Activated CD4-positive, alpha-beta T cell treated with anti-CD3 and anti-CD28 coated beads, Interleukin-2, amount 10 ng/mL, durations not matched to agents 7 days and 5 days (primary cell): ENCODE results near the gene HBD. TPM values are rescaled to one million over a fixed set of nuclear protein-coding genes. Genes with fewer than 3 reads are reported as not detected.

Experiments
- CTCF ChIA-PET: fragments of 350-600 bp; sonication (Branson Sonifier 250); formaldehyde crosslinking; loops from one replicate; lab custom pipeline; 2021; ENCODE audit warnings: antibody characterized with exemption; lab: Charles Lee
- POLR2A ChIA-PET: fragments of 350-600 bp; sonication (Branson Sonifier 250); formaldehyde crosslinking; loops from one replicate; lab custom pipeline; 2021; ENCODE audit warnings: antibody characterized with exemption; lab: Charles Lee
- DNase-seq: peaks from one replicate; pipeline ENCODE4 v3.0.0-alpha.2; 2020
- H3K27ac Mint-ChIP-seq: one replicate; pipeline ENCODE4 v1.8.0; 2021; ENCODE audit warnings: mild to moderate bottlenecking, moderate library complexity, mixed read lengths
- H3K27me3 Mint-ChIP-seq: one replicate; pipeline ENCODE4 v1.8.0; 2021; ENCODE audit warnings: mixed read lengths
- H3K36me3 Mint-ChIP-seq: one replicate; pipeline ENCODE4 v1.8.0; 2021; ENCODE audit warnings: low read depth, mixed read lengths
- H3K4me1 Mint-ChIP-seq: one replicate; pipeline ENCODE4 v1.8.0; 2021; ENCODE audit warnings: mixed read lengths
- H3K4me3 Mint-ChIP-seq: one replicate; pipeline ENCODE4 v1.8.0; 2021; ENCODE audit warnings: mild to moderate bottlenecking, moderate library complexity, mixed read lengths
- H3K9me3 Mint-ChIP-seq: one replicate; pipeline ENCODE4 v1.8.0; 2021; ENCODE audit warnings: mixed read lengths
- total RNA-seq, 2 experiments: library from RNA; stranded (reverse); gene quantifications; one replicate each; pipeline ENCODE4 v1.2.3, GENCODE V29; 2021

The HBD gene
- total RNA-seq = not detected

DNA sequence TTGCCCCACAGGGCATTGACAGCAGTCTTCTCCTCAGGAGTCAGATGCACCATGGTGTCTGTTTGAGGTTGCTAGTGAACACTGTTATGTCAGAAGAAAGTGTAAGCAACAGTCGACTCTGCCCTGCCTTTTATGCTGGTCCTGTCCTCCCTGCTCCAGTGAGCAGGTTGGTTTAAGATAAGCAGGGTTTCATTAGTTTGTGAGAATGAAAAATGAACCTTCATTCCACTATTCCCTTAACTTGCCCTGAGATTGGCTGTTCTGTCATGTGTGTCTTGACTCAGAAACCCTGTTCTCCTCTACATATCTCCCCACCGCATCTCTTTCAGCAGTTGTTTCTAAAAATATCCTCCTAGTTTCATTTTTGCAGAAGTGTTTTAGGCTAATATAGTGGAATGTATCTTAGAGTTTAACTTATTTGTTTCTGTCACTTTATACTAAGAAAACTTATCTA is at the start of gene HBD:
Gene HBD, minus strand, starts transcription at position 103 of the 454 bp plus-strand sequence. Its CDS starts 50 bp downstream, at position 53.
- H3K4me3 Mint-ChIP-seq = no peak within 1 kb of the TSS
- POLR2A ChIA-PET = no interaction called here
- peaks cover 4% of the 10 kb centered on the region for H3K4me1 Mint-ChIP-seq
- no peaks in the 10 kb centered on the region for H3K36me3 Mint-ChIP-seq
- no peaks in the 10 kb centered on the region for H3K9me3 Mint-ChIP-seq
- H3K27me3 Mint-ChIP-seq = peaks cover 14% of the 10 kb centered on the region
- CTCF ChIA-PET = no interaction called here
- H3K27ac Mint-ChIP-seq = no peak within 1 kb of the TSS
- DNase-seq = no peak

DNA sequence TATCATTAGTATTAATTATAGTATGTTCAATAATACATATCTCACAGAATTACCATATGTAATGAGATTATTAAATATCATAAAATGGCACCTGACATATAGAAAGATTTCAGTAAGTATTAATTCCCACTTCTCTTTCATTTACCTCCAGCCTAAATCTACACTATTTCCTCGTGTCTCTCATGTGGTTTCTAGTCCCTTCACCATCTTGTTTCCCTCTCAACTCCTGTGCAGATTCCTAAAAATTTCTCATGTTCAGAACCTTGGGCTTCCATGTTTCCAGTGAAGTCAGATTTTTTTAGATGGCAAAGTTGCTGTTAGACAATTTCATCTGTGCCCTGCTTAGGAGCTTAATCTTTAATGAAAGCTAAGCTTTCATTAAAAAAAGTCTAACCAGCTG is 49.6 kb upstream of the HBD start:
- ChIA-PET POLR2A (no interaction called here), CTCF (interaction anchor here (0.6 kb wide), 1 partner anchor 150 kb away, joined by 3 read pairs; no protein-coding TSS in a partner anchor)
- Mint-ChIP-seq H3K4me3 (no peak overlapping the region), H3K36me3 (no peaks in the 10 kb centered on the region), H3K9me3 (no peaks in the 10 kb centered on the region), H3K4me1 (peaks cover 4% of the 10 kb centered on the region), H3K27ac (no peak overlapping the region), H3K27me3 (no peaks in the 10 kb centered on the region)
- no peak for DNase-seq

DNA sequence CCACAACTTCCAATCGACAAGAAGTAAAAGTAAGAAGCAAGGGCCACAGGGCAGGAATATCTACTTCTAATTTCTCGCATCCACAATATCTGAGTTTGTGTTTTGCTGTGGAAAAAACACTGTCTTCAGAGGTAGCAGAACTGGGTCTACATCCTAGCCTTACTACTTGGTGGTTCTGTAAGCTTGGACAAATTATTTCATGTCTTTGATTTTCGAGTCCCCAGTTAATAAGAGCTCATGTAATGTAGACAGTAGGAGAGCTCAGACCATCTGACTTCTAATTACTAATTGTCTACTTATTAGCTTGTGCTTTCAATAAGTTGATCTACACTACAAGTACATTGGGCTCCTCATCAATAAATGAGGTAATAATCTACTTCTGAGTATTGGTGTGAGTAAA is 48.8 kb upstream of the HBD start:
- Mint-ChIP-seq H3K36me3 (no peaks in the 10 kb centered on the region), H3K27me3 (no peaks in the 10 kb centered on the region), H3K4me1 (peaks cover 4% of the 10 kb centered on the region), H3K4me3 (no peak overlapping the region), H3K9me3 (no peaks in the 10 kb centered on the region), H3K27ac (no peak overlapping the region)
- POLR2A ChIA-PET = no interaction called here
- DNase-seq = no peak
- CTCF ChIA-PET = no interaction called here

DNA sequence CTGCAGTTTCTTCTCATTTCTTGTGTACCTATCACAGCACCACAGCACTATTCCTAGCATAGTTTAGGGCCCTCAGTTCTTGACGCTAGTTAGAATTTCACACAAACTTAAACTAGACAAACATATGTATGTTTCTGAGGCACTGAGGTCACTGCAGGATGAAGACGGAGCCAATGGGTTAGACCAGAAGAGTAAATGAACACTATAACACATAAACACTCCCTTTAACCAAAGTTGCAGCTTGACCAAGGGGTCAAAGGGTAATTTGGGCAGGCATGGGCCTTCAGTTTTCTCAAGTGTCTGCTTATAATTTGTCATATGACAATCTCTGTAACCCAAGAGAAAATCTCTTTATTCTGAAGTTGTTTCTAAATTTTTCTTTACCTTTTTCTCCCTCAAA is 48.3 kb upstream of the HBD start:
- H3K27ac Mint-ChIP-seq = no peak overlapping the region
- CTCF ChIA-PET = no interaction called here
- H3K27me3 Mint-ChIP-seq = no peaks in the 10 kb centered on the region
- H3K9me3 Mint-ChIP-seq = no peaks in the 10 kb centered on the region
- peaks cover 4% of the 10 kb centered on the region for H3K4me1 Mint-ChIP-seq
- no peak for DNase-seq
- POLR2A ChIA-PET = no interaction called here
- H3K4me3 Mint-ChIP-seq = no peak overlapping the region
- no peaks in the 10 kb centered on the region for H3K36me3 Mint-ChIP-seq

DNA sequence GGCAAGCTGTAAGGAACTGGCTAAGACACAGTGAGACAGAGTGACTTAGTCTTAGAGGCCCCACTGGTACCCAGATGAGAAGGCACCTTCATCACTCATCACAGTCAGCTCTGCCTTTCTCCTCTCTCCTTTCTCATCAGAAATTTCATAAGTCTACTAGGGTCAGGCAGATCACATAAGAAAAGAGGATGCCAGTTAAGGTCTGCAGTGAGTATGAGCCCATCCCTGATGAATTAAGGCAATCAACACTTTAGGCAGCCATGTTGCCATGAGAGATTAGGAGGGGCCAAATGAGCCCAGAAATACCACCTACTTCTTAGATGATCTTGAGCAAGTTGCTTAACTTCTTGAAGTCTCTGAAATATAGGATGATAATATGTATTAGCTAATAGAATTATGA is 47.3 kb upstream of the HBD start:
- POLR2A ChIA-PET = no interaction called here
- no peak for DNase-seq
- H3K27me3 Mint-ChIP-seq = no peaks in the 10 kb centered on the region

DNA sequence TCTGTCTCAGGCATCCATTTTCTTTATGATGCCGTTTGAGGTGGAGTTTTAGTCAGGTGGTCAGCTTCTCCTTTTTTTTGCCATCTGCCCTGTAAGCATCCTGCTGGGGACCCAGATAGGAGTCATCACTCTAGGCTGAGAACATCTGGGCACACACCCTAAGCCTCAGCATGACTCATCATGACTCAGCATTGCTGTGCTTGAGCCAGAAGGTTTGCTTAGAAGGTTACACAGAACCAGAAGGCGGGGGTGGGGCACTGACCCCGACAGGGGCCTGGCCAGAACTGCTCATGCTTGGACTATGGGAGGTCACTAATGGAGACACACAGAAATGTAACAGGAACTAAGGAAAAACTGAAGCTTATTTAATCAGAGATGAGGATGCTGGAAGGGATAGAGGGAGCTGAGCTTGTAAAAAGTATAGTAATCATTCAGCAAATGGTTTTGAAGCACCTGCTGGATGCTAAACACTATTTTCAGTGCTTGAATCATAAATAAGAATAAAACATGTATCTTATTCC is 46.4 kb upstream of the HBD start:
- ChIA-PET POLR2A (no interaction called here), CTCF (no interaction called here)
- no peaks in the 10 kb centered on the region for H3K36me3 Mint-ChIP-seq
- no peak overlapping the region for H3K4me3 Mint-ChIP-seq
- no peaks in the 10 kb centered on the region for H3K27me3 Mint-ChIP-seq
- H3K4me1 Mint-ChIP-seq = peaks cover 4% of the 10 kb centered on the region
- DNase-seq = peak; percentile 12
- no peak overlapping the region for H3K27ac Mint-ChIP-seq
- no peaks in the 10 kb centered on the region for H3K9me3 Mint-ChIP-seq

More for the DNA sequence above, 47.3 kb upstream of the HBD start:
- Mint-ChIP-seq H3K9me3 (no peaks in the 10 kb centered on the region), H3K4me1 (peaks cover 4% of the 10 kb centered on the region), H3K27ac (no peak overlapping the region), H3K36me3 (no peaks in the 10 kb centered on the region), H3K4me3 (no peak overlapping the region)
- CTCF ChIA-PET = no interaction called here

DNA sequence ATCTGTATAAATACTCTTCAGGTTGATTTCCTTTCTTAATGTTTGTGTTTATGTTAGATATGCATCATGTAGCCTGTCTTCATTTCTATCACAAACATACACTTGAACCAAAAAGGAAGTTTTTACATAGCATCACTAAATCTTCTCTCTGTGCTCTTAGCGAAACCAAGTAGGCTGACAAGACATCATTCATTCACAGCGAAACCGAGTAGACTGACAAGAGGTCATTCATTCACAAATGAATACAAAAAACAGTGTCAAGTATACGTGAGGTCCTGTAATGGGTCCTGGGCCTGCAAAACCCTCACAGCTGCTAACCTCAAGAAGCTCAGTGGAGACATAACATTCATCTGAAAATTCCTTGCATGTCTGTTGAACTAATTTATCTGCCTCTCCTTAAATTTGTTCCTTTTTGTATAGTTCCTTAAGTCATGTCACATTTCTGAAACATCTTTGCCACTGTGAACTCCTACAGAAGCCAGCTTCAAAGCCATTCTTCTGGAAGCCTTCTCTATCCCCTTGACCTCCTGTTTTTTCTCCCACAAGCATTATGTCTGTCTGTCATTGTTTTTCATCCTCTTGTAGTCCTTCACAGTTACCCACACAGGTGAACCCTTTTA is 45.3 kb upstream of the HBD start:
- POLR2A ChIA-PET = no interaction called here
- Mint-ChIP-seq H3K27me3 (no peaks in the 10 kb centered on the region), H3K9me3 (no peaks in the 10 kb centered on the region), H3K4me3 (no peak overlapping the region), H3K4me1 (peaks cover 4% of the 10 kb centered on the region), H3K27ac (no peak overlapping the region), H3K36me3 (no peaks in the 10 kb centered on the region)
- CTCF ChIA-PET = no interaction called here
- DNase-seq = no peak

DNA sequence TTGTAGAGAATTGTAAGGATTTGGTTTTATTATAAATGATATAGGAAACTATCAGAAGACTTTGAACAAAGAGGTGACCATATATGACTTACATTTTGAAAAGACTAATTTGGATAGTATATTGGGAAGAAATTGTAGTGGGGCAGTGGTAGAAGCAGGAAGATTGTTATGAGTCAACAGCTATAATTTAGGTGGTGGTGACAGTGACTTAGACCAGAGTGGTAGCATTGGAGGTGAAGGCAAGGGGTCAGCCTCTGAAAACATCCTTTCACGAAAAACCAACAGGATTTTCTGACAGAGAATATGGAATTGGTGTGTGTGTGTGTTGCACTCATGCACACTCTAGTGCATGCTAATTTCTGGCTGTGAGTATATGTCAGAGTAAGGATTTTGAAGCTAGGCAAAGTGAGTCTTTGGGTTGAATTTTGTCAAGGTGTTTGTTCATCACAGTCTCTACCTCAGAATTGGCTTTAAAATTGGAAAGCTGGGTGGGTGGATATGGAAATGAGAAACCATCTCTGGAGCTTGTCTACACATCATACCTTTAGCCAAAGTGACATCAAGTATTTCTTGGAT is 43.6 kb upstream of the HBD start:
- ChIA-PET POLR2A (no interaction called here), CTCF (interaction anchor here (0.5 kb wide), 1 partner anchor 81 kb away, joined by 4 read pairs; no protein-coding TSS in a partner anchor)
- H3K36me3 Mint-ChIP-seq = no peaks in the 10 kb centered on the region
- peaks cover 4% of the 10 kb centered on the region for H3K4me1 Mint-ChIP-seq
- no peak for DNase-seq
- H3K27ac Mint-ChIP-seq = no peak overlapping the region
- no peaks in the 10 kb centered on the region for H3K9me3 Mint-ChIP-seq
- H3K27me3 Mint-ChIP-seq = no peaks in the 10 kb centered on the region
- no peak overlapping the region for H3K4me3 Mint-ChIP-seq

DNA sequence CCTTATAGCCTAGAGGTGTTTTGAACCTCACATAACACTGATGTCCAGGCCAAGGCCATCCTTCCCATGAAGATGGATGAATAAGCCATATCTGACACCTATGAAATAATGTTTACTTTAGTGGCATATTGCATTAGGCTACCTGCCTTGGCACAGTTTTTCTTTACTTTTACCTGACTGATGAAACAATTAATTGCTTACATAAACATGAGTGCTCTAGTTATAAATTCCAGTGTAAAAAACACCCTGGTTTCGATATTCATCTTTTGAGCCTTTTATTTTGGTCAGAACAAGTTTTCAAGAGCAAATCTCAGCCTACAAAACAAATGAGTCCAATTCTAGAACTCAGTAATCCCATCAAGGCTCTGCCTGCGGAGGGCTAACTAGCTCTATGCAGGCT is 42.4 kb upstream of the HBD start:
- H3K4me1 Mint-ChIP-seq = peaks cover 4% of the 10 kb centered on the region
- CTCF ChIA-PET = no interaction called here
- no peaks in the 10 kb centered on the region for H3K27me3 Mint-ChIP-seq
- H3K4me3 Mint-ChIP-seq = no peak overlapping the region
- POLR2A ChIA-PET = no interaction called here
- H3K9me3 Mint-ChIP-seq = no peaks in the 10 kb centered on the region
- no peak for DNase-seq
- H3K27ac Mint-ChIP-seq = no peak overlapping the region
- H3K36me3 Mint-ChIP-seq = no peaks in the 10 kb centered on the region

DNA sequence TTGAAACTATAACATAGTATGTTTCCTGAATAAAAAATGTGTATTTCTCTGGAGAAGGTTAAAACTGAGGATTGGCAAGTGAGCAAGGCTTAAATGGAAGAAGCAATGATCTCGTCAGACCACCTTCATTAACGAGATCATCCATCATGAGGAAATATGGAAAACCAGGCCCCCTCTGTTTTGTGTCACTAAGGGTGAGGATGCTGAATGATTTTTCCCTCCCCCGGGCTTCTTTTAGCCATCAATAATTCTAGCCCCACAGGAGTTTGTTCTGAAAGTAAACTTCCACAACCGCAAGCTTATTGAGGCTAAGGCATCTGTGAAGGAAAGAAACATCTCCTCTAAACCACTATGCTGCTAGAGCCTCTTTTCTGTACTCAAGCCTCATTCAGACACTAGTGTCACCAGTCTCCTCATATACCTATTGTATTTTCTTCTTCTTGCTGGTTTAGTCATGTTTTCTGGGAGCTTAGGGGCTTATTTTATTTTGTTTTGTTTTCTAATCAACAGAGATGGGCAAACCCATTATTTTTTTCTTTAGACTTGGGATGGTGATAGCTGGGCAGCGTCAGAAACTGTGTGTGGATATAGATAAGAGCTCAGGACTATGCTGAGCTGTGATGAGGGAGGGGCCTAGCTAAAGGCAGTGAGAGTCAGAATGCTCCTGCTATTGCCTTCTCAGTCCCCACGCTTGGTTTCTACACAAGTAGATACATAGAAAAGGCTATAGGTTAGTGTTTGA is 41.3 kb upstream of the HBD start:
- Mint-ChIP-seq H3K9me3 (no peaks in the 10 kb centered on the region), H3K27me3 (no peaks in the 10 kb centered on the region), H3K4me1 (peaks cover 1% of the 10 kb centered on the region), H3K36me3 (no peaks in the 10 kb centered on the region), H3K4me3 (no peak overlapping the region), H3K27ac (no peak overlapping the region)
- ChIA-PET POLR2A (no interaction called here), CTCF (no interaction called here)
- DNase-seq = no peak

DNA sequence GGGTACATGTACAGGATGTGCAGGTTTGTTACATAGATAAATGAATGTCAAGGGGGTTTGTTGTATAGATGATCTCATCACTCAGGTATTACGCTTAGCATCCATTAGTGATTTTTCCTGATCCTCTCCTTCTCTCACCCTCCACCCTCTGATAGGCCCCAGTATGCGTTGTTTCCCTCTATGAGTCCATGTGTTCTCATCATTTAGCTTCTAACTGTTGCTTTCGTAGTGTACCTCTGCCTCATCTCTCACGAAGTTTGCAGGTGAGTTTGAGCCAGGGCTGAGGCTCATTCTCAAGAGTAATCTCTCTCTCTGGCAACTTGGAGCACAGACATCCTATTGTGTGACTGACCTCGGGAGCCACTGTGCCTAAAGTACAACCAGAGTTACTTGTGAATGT is 40.1 kb upstream of the HBD start:
- no peak overlapping the region for H3K4me3 Mint-ChIP-seq
- ChIA-PET POLR2A (no interaction called here), CTCF (no interaction called here)
- H3K9me3 Mint-ChIP-seq = no peaks in the 10 kb centered on the region
- no peaks in the 10 kb centered on the region for H3K36me3 Mint-ChIP-seq
- DNase-seq = no peak
- no peaks in the 10 kb centered on the region for H3K4me1 Mint-ChIP-seq
- no peak overlapping the region for H3K27ac Mint-ChIP-seq
- no peaks in the 10 kb centered on the region for H3K27me3 Mint-ChIP-seq

DNA sequence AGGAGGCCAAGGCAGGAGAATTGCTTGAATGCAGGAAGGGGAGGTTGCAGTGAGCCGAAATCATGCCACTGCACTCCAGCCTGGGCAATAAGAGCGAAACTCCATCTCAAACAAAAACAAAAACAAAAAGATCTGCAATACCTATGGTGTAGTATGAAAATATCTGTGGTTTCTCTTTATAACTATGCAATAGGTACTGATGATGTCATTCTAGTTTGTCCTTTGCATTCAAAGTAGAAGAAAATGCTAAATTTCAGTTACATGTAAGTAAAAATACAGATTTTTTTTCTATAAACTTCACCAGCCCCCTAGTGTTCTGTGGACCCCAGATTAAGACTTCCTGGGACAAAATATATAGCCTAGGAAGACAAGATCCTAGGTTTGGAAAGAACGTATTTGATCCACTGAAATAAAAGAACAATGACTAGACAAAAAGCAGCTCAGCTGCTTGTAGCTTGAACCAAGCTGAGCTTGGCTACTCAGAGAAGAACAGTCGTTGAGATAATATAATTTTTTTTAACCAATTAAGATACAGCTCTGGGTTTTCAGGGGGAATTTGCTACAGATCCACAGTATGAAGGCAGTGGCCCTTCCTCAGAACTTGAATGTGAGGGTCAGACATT is 38.2 kb upstream of the HBD start:
- Mint-ChIP-seq H3K9me3 (no peaks in the 10 kb centered on the region), H3K36me3 (no peaks in the 10 kb centered on the region), H3K27me3 (peaks cover under 1% of the 10 kb centered on the region), H3K4me1 (no peaks in the 10 kb centered on the region), H3K4me3 (no peak overlapping the region), H3K27ac (no peak overlapping the region)
- DNase-seq = no peak
- ChIA-PET CTCF (no interaction called here), POLR2A (no interaction called here)

DNA sequence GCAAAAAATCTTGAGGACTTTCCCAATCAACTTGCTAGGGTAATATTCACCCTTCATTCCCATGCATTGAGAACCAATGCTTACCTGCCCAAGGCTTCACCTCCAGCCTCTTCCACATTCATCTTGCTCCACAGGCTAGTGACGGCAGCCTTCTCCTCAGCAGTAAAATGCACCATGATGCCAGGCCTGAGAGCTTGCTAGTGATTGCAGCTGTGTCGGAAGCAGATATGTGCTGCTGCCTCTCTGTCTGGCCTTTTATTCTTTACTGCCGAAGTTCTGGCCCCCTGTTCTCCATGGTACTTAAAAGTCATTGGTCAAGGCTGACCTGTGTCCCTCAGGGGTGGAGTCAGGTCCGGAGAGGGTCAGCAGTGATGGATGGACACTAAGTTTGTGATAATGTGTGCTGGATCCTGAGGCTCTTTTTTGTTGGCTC is 35.4 kb upstream of the HBD start, which contains the start of gene HBE1:
Gene HBE1, minus strand, starts transcription at position 231 of the 433 bp plus-strand sequence. Its CDS starts 55 bp downstream, at position 176.
- no peak within 1 kb of the TSS for H3K4me3 Mint-ChIP-seq
- H3K27ac Mint-ChIP-seq = no peak within 1 kb of the TSS
- no peaks in the 10 kb centered on the region for H3K9me3 Mint-ChIP-seq
- peaks cover 10% of the 10 kb centered on the region for H3K27me3 Mint-ChIP-seq
- DNase-seq = no peak
- CTCF ChIA-PET = no interaction called here
- POLR2A ChIA-PET = no interaction called here
- H3K4me1 Mint-ChIP-seq = no peaks in the 10 kb centered on the region
- no peaks in the 10 kb centered on the region for H3K36me3 Mint-ChIP-seq
